HG02938 (cell line): Measurements from ENCODE around the gene ZNF423.

Experiments
- ATAC-seq: cut with Tn5 transposase; IDR thresholded peaks from one replicate; pipeline ENCODE4 v1.9.1; 2021; ENCODE audit warnings: mild to moderate bottlenecking, moderate library complexity; ENCODE audit not compliant: unreplicated experiment

ZNF423 gene

DNA sequence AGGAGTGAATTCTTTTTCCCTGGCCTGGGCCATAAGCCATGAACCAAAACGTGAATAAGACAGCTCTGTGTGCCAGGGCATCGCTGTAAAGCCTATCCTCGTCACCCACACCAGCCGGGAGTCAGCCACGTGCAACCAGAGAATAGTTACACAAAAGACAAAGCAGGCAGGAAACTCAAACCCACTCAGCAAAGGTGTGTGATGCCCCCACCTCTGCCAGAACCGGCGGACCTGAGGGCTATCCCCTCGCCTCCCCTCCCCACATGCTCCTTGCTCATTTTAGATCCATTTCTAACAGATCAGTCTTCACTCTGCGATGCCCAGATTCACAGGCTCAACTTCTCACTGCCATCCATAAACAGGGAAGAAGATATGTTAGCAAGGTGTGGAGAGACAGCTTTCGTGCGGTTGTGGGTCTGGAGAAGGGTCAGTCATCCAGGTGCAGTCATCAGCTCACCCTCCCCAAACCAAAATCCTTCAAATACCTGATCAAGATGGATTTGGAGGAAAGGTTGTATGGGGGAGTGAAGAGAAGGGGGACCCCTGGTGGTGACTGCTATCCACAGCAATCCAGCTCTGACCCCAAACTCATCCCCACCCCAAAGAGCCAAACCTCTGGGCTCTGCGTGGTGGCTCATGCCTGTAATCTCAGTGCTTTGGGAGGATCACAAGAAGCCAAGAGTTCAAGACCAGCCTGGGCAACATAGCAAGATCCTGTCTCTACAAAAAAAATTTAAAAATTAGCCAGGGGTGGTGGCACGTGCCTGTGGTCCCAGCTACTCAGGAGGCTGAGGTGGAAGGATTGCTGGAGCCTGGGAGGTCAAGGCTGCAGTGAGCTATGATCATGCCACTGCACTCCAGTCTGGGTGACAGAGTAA, 263.1 kb downstream of the ZNF423 start:
- ATAC-seq = peak; percentile 64

DNA sequence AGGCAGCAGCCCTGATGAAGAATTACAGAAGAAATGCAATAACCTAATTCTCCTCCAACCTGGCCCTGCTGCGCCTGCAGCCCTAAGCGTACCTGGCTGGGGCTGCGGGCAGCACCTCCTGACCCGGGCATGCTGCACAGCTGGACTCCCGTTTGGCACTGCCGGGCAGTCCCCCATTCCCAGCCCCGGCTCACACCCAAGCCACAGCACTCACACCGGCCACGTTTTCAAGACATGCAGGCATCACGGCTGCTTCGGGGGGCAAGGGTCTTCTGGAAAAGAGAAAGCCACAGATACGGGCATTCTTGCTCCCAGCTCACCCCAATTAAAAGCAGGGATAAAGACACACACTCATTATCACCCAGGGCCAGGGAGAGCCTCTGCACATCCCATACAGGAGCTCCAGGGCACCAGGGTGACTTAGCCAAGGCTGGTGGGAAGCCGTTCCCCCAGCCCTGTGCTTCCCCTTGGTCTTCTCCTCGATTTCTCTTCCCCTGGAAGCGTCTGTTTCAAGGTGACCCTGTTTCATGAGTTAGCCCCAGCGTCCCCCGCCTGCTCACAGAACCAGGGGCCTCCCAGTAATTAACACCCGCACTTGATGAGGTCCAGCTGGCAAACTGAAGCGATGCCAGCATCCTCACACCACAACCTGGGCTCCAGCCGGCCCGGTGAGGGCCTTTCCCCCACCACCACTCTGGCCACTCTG, 265.6 kb downstream of the ZNF423 start:
- ATAC-seq = no peak

DNA sequence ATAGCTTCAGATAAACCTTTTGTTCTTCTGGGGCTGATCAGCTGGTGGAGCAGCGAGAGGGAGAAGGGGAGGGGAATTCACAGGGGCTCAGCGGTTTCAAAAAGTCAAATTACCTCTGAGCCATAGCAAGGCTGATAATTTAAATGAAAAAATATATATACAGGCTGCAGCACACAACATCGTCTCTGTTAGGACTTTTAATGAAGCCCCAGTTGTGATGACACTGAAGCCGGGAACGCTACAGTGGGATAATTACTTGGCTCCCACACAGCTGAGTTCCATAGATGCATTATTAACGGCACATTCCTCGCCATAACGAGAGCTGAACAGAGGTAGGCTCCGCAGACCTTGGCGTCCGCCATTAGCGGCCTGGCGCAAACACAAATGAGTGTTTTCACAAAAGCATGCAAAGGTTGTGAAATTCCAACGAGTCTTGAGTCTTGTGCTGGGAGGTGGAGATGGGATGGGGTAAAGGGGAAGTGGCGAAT, 266.3 kb downstream of the ZNF423 start:
- ATAC-seq = no peak

DNA sequence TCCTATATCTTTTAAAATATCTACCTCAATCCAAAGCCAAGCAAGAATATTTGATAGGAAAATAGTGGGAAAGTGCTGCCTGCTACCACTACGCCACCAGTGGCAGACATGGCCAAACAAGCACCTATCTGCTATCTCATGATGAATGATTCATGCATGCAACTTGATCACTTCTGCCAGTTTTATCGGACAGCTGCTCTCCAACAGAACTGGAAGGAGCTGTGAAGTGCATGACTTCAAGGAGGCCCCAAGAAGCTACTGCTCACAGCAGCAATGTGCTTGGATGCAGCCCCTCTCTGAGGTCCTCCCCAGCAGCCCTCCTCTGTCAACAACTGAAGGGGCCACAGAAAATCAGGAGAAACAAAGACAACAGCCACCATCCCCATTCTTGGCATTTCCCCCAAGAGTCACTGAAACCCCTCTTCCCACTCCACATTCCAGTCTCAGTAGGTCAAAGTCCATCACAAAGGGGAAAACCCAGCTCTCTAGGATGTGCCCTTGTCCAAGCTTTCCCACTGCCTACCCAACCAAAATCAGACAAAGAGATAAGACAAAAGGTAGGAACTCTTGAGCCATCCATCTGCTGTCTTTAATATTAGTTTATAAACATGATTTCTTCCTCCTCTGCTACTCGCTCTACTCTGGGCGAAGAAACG, 267.1 kb downstream of the ZNF423 start:
- no peak for ATAC-seq

DNA sequence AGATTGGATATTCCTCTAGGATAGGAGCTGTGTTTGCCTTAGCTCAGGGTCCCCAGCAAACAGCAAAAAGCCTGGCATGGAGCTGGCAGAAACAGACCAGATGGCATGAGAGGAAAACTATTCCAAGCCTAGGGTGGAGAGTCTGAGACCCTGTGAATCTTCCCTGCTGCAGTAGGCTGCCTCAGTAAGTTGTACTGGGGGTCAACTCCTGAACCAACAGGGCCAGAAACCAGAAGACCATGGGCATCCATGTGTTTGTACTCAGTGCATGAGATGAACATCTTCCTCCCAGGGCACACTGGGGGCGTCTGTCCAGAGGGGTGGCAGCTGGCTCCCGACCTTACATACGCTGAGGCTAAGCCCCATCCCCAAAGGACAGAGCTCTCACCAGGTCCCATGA, 267.9 kb downstream of the ZNF423 start:
- no peak for ATAC-seq

DNA sequence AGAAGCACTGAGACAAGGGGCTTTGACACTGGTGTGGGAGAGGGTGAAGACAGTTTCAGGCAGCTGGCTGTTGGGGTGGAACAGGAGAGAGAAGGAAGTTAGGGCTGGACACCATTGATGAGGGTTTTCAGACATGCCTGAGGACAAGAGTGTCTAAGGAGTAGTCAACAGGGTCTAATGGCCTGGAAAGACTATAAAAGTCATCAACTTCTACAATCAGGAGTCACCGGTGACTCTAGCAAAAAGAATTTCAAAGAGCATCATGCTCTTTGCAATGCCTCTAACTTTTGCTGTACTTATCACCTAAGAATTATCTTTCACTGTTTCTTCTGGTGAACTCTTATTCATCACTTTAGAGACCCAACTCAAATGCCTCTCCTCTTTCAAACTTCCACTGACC, 268.4 kb downstream of the ZNF423 start:
- no peak for ATAC-seq

DNA sequence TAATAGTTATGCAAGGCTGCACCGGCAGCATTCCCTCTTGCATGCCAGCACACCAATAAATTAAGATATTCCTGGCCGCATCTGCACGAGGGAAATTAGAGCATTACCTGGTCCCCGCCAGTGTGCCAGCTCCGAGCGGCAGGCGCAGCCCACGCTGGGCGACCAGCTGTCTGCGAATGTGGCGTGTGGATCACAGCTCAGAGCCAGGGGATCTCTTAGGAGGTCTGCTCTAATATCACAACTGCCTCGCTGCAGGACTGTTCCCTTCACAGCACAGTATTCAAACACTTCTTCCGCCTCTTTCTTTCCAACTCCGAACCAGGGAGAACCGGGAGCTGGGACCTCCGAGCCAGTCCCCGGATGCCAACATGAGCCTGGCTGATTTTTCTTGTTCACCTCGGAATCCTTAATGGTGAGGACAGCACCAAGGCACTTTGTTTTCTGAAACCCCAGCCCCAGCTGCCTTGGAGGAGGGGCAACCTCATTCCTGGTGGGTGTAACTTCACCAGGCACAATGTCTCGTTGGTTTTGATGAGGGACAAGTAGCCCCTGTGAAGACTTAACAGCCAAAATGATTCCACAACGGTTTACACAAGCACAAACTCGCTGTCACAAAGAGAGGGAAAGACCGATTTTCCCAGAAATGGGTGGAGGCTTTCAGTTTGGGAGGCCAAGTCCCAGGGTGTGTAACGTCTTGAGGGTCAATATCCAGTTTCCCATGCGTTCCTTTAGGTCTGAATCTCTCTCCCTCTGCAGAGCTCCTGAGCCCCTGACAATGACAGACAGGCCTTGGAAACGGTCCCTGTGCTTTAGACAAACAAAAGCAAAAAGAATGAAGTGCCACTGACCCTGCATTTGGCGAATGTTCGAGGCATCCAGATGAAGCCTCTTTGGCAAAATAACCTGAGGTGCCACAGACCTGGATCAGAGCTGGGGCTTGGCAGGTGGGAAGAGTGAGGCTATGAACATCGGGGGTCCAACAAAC, 269.2 kb downstream of the ZNF423 start:
- no peak for ATAC-seq

DNA sequence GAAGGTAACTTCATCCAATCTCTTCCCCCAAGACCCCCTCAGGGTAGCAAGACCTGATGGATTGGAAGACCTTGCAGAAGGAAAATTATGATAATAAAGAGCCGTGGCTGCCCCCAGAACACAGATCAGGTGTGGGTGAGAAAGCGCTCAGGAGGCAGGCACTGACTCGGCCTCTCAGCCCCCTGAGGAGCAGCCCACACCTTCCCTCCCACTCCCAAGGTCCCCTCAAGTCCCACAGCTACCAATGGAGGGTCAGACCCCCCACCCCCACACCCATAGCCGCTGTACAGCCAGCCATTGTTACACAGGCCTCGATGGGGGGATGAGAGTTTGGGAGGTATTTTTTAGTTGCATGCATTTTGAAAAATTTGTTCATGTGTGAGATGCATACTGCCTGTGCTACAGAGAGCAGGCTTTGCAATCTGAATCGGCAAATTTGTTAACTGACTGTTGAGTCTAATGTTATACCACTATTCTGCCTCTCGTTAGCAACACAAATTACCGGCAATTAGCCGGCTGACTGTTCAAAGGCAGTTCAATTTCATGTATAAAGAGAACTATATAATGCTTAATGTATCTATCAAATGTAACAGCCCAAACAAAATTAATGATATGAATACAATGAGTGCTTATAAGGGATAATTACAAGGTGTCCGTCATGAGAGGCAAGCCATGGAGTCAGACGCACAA, 270.6 kb downstream of the ZNF423 start:
- no peak for ATAC-seq

DNA sequence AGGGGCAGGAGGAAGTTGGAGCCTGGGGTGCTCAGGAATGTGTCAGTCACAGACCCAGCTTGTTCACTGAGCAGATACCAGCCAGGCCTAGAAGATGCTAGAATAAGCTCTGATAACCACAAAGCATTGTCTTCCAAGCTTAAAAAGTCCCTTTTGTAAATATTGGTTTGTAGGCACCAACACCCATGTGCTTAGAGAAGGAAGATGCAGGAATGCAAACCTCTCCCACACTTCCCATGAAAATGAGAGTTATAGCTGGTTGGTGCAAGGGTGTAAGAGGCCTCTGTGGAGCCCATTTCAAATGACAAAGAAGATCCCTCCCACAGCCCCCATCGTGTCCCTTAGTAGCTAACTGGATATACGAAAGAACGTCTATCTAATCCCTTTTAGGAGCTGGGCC, 272.0 kb downstream of the ZNF423 start:
- no peak for ATAC-seq

DNA sequence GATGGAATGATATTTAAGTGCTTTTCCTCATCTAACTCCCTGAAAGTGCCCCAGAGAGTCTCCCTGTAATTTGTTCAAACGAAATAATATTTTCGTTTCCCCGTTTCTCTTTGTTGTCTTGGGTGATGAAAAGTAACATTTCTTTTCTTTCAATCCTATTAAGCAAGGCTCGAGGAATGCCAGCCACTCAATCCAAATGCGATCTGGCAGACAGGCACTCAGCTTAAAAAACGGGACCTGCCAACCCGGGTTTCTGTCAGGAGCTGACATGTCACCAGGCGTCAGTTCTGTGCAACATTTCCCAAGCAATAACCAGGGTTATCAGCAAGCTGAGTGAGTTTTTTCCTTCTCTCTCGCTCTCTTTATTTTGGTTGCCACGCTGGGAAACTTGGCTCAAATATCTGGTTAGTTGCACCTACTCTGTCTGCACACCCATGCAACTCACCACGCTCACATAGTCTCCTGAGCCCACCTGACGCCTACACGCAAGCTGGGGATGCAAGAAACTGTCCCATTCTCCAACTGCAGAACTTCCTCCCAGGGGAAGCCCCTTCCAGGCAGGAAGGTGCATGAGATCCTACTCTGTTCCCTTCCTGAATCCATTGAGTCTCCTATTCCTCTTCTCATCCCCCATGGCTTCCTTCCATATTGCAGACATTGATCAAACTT, 274.1 kb downstream of the ZNF423 start:
- no peak for ATAC-seq

DNA sequence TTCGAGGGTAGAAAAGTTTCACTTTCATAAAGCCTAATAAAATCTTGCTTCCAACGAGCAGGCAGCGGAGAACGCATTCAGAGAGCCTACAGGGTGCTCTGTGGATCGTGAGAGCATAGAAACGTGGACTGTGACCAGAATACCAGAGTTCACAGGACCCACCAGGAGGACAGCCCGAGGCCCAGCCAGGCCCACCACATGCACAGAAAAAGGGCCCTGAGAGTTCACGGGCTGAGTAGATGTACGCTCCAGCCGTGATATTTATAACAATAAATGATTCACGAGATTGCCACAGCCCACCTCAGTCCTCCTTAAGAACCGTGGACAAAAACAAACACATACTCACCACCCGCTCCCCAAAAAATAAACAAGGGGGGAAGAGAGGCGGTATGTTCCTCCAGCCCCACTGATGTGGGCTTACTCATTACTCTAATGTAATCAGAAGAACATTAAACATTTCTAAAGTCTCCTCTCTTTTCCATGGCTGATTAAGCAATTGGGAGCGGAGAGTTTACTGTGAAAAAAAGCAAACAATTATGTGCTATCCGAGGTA, 275.1 kb downstream of the ZNF423 start:
- ATAC-seq = no peak

DNA sequence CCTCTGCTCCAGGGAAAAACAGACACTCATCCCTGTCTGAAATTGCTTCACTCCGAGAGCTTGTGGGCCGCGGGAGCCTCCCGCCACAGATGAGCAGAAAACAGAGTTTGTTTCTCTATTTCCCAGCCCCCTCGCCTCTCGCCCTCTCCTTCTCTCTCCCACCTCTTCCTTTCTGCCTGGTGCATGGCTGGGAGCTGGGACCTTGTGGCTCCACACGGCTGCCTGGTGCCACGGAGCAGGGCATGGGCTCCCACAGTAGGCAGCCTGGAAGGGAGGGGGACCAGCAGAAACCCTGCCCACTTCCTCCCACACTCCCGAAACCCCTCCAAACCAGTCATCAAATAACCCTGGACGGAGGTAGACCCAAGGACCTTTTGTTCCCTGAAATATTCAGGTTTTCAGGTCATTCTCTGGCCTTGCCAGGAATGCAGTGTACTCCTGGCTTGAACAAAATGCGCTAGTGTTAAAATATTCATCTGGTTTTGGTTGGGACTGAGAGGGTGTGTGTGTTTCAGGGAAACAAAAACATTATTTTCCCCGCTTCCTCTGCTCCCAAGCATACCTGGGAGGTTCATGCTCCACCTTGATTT, 277.4 kb downstream of the ZNF423 start:
- ATAC-seq = no peak

DNA sequence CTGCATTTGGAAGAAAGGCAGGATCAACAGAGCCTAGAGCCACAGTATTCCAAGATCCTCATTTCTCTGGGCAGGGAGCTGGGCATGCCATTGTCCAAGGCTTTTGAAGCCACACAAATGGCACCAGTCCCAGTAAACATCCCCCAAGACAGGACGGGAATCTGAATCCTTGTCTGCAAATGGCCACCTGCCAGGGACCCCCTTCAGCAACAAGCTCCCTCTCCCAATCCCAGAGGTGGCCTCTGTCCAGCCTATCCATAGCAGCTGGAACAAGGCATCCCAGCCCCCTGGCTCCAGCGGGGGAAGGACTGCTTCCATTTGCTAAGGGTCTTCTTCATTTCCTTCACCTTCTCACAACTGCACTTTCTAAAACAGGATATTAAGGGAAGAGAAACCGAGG, 277.9 kb downstream of the ZNF423 start:
- no peak for ATAC-seq

DNA sequence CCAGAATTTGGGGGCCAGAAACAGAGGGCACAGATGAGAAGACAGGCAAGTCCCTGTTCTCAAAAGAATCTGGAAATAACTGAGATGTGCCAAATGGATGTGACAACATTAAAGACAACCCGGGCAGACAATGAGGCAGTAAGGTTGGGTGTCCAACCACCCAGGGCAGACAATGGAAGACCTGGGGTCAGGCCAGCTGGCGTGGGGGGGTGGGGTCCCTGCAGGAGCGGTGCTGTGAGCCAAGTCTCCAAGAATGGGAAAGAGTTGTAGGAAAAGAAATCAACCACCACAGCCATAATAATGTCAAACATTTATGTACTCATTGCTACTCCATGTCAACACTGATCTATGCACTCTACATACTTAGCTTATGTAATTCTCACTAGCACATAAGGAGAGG, 279.0 kb downstream of the ZNF423 start:
- no peak for ATAC-seq

DNA sequence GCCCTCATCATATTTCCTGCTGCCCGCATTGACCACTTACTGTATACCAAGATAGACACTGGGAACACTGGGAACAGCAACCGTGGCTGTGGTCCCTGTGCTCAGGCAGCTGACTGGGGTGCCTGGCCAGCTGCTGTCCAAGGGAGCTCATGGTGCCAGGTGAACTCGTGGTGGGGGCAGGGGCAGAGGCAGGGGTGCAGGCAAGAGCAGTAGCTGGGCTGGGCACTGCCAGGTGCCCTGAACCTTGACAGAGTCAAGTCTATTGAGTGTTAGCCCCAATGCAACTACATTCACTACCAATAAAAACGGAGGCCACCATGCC, 279.8 kb downstream of the ZNF423 start:
- ATAC-seq = no peak

DNA sequence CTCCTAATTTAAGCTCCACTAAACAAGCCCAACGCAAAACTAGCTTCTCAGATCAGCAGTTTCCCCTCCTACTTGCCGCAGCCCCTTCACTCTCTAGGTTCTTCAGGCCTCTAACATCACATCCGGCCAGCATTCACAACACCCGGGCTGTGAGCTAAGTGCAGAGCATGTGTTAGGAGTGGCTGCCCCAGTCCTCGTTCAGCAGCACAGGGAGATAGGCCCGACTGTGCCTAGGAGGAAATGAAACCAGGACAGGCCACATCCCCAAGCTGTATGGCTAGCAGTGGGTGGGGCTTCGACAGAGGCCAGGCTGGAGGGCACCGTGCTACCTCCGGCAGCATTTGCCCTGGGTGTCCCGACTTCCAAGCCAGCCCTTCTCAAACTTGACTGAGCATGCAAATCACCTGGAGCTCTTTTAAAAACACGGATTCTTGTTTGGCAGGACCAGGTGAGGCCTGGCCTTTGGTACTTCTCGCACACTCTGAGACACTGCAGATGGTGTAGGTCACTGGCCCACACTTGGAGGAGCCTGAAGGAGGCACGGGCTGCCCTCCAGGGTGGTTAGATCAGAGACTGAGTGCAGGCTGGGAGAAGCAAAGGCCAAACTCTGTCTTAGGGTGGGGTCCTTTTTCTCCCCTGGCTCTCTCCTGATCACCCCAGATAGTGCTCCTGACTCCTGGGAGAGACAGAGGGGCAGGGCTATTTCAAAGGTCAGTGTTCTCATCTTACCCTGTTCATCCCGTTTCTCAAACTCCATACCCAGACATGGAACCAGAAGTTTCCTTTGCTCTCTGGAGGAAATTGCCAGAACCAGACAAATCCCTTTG, 280.4 kb downstream of the ZNF423 start:
- ATAC-seq = peak; percentile 94

DNA sequence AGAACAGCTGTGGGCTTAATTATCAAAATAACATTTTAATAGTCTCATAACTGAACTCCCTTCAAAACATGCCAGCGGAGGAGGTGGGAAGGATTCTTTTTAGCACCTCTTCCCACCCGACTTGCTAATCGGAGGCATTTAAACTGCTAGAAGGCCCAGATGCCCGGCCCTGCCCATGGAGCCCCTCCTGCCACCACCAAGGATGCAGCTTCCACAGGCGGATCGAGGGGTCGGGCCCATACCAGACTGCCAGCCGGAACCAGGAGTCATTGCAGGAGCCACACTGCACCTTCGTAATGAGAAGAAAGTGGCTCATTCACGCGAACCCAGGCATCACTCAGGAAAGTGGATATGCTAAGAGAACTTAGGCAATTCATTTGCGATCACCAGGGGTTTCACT, 281.1 kb downstream of the ZNF423 start:
- no peak for ATAC-seq

DNA sequence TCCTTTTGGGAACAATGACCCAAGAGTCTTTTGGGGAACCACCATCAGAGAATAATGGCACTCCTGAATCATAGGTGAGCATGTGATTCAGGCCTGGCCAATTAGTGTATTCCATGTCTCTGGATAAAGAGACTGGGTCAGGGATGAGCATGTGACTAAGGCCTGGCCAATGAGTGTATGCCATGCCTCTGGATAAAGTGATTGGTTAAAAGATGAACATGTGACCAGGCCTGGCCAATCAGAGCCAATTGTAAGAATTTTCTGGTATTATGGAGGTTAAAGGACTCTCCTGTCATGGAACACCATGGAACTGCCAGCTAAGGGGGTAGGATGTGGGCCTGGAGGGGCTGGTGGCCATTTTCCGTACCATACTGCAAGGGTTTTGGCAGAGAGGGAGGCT, 288.0 kb downstream of the ZNF423 start:
- no peak for ATAC-seq
